HEK293 (cell line): Measurements from ENCODE around the gene ARHGAP15.

Experiments used
- CTCF ChIP-seq: fragments of 450-650 bp; formaldehyde crosslinking; IDR thresholded peaks from 2 replicates; pipeline ENCODE4 v1.5.1; 2016; ENCODE audit warnings: missing biosample characterization, missing genetic modification characterization
- SP3 ChIP-seq: fragments of 450-650 bp; formaldehyde crosslinking; IDR thresholded peaks from 2 replicates; pipeline ENCODE4 v1.5.1; 2016; ENCODE audit warnings: missing biosample characterization, missing genetic modification characterization

DNA sequence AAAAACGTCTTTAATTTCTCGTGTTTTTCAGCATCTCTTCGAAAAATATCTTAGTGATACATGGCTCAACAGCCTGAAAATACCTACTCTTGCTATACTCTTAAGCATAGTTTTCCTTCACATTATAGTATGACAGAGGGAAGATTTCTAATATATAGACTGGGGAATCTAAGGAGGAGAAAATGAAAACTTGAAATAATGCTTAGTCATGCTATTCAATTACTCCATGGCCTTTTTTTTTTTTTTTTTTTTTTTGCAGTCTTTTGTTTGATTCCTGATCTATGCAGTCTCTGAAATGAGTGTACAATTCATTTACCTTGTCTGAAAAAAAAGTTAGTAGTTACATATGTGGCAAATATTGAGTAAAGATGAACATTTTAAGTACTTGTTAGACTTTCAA is 337.8 kb downstream of the ARHGAP15 start:
- no peak for TF ChIP-seq SP3 (tag by site-specific recombination)
- TF ChIP-seq CTCF (tag by site-specific recombination), result no peak
